Endothelial cell of umbilical vein (primary cell): ENCODE data around the gene KCNH2. TPM values are rescaled to one million over a fixed set of nuclear protein-coding genes. Genes with fewer than 3 reads are reported as not detected.

Source experiments
- BruUV-seq: library from RNA; stranded (reverse); fragments of 400-500 nt; replicated peaks from 2 replicates; lab custom pipeline; 2021; lab: Mats Ljungman, UMichigan
- CTCF ChIA-PET: fragments of 300-600, 350-600 bp; sonication (Branson Sonifier 250); formaldehyde crosslinking; loops from one replicate; lab custom pipeline; 2021; ENCODE audit warnings: antibody characterized with exemption, inconsistent platforms; lab: Charles Lee
- POLR2A ChIA-PET: fragments of 300-600, 350-600 bp; sonication (Branson Sonifier 250); formaldehyde crosslinking; loops from one replicate; lab custom pipeline; 2021; ENCODE audit warnings: antibody characterized with exemption, inconsistent platforms; lab: Charles Lee
- DNase-seq: peaks from one replicate; pipeline ENCODE4 v3.0.0-alpha.2; 2011; ENCODE audit warnings: low read depth, low spot score
- FAIRE-seq: peaks from 2 replicates; lab custom pipeline; 2011; peaks lifted over from hg19 to GRCh38; lab: Jason Lieb, UNC
- H2AFZ ChIP-seq: 2 replicates; pipeline ENCODE4 v1.6.0; 2012; ENCODE audit warnings: low read depth, low read length, control low read depth, inconsistent platforms
- H3K27ac ChIP-seq: 2 replicates; pipeline ENCODE4 v1.5.1; 2011; ENCODE audit warnings: low read depth, mild to moderate bottlenecking, control low read depth, low read length, moderate library complexity; ENCODE audit not compliant: insufficient read depth
- H3K27me3 ChIP-seq, 2 experiments: 2 replicates each; pipeline versions ENCODE4 v1.6.0 to v1.6.1; 2011; ENCODE audit warnings: low read length in 2 of 2, mixed read lengths in 1 of 2; ENCODE audit not compliant: control insufficient read depth in 2 of 2, insufficient read depth in 2 of 2
- H3K36me3 ChIP-seq, 2 experiments: 2 replicates in 1 of 2; 3 replicates in 1 of 2; pipeline ENCODE4 v1.5.1; 2011; ENCODE audit warnings: low read length in 2 of 2, mild to moderate bottlenecking in 1 of 2, moderate library complexity in 1 of 2; ENCODE audit not compliant: control insufficient read depth in 2 of 2, insufficient read depth in 2 of 2; ENCODE audit errors: extremely low read depth in 1 of 2
- H3K4me1 ChIP-seq: 3 replicates; pipeline ENCODE4 v1.5.1; 2011; ENCODE audit warnings: mild to moderate bottlenecking, low read length; ENCODE audit not compliant: control insufficient read depth, insufficient read depth; ENCODE audit errors: extremely low read depth
- H3K4me2 ChIP-seq: 2 replicates; pipeline ENCODE4 v1.6.1; 2011; ENCODE audit warnings: low read length, control low read depth, mixed read lengths; ENCODE audit not compliant: insufficient read depth
- H3K4me3 ChIP-seq, 3 experiments: fragments of 200-600 bp in 1 of 3; sonication (generic), shearing (Covaris generic) in 1 of 3; replicated peaks in 1 of 3; 2 replicates each; pipeline ENCODE4 v1.5.1; 2011 to 2016; ENCODE audit warnings: control low read depth in 3 of 3, low read length in 3 of 3, mild to moderate bottlenecking in 2 of 3, inconsistent platforms in 1 of 3, low read depth in 1 of 3, moderate library complexity in 1 of 3; ENCODE audit not compliant: insufficient read depth in 1 of 3
- H3K79me2 ChIP-seq: 2 replicates; pipeline ENCODE4 v1.6.0; 2012; ENCODE audit warnings: low read length, inconsistent platforms; ENCODE audit not compliant: control insufficient read depth, insufficient read depth
- H3K9ac ChIP-seq: replicated peaks from 2 replicates; pipeline ENCODE3; 2011; ENCODE audit warnings: low read length, control low read depth; ENCODE audit not compliant: insufficient read depth; ENCODE audit errors: extremely low read depth
- H3K9me1 ChIP-seq: replicated peaks from 3 replicates; pipeline ENCODE4 v1.6.0; 2011; ENCODE audit warnings: mild to moderate bottlenecking, low read length; ENCODE audit not compliant: control insufficient read depth, insufficient read depth; ENCODE audit errors: extremely low read depth
- H3K9me3 ChIP-seq: replicated peaks from 2 replicates; pipeline ENCODE4 v1.5.1; 2012; ENCODE audit warnings: low read length, inconsistent platforms; ENCODE audit not compliant: control insufficient read depth, insufficient read depth
- H4K20me1 ChIP-seq: replicated peaks from 2 replicates; pipeline ENCODE3; 2011; ENCODE audit warnings: mild to moderate bottlenecking, low read length; ENCODE audit not compliant: control insufficient read depth, insufficient read depth; ENCODE audit errors: extremely low read depth
- CTCF ChIP-seq, 2 donors: IDR thresholded peaks; 1 replicate in 1 of 2; 2 replicates in 1 of 2; pipeline ENCODE4 v1.5.1; 2011; ENCODE audit warnings: low read length in 2 of 2, mild to moderate bottlenecking in 2 of 2, moderate library complexity in 2 of 2, control low read depth in 1 of 2, inconsistent platforms in 1 of 2, low read depth in 1 of 2; ENCODE audit not compliant: insufficient read depth in 1 of 2; ENCODE audit errors: extremely low read depth in 1 of 2
- EZH2 ChIP-seq: IDR thresholded peaks from 2 replicates; pipeline ENCODE4 v1.6.1; 2012; ENCODE audit warnings: borderline replicate concordance, low read depth, mild to moderate bottlenecking, moderate library complexity, low read length, inconsistent platforms; ENCODE audit not compliant: severe bottlenecking
- JUN ChIP-seq: IDR thresholded peaks from 2 replicates; pipeline ENCODE4 v1.6.1; 2011; ENCODE audit warnings: borderline replicate concordance, low read depth; ENCODE audit not compliant: insufficient read length, insufficient read depth
- MAX ChIP-seq: IDR thresholded peaks from 2 replicates; pipeline ENCODE4 v1.6.1; 2011; ENCODE audit not compliant: insufficient read depth, insufficient read length
- POLR2A ChIP-seq: IDR thresholded peaks from 2 replicates; pipeline ENCODE4 v1.6.1; 2012; ENCODE audit warnings: low read depth, mild to moderate bottlenecking, control low read depth, low read length
- dilution Hi-C: fragments of 300-500 bp; cut with MboI; formaldehyde crosslinking; loops from one replicate; pipeline ENCODE4 v1.15.0; 2019; ENCODE audit warnings: low sequenced_read_pairs; ENCODE audit not compliant: extremely low pct_ligation_motif_present
- intact Hi-C: fragments of 100-400 bp; cut with micrococcal nuclease; formaldehyde crosslinking; loops from one replicate; pipeline ENCODE4 v1.10.0; 2022
- polyA plus RNA-seq, 4 experiments: library from polyadenylated mRNA; depleted of rRNA in 3 of 4; stranded (reverse) in 3 of 4; unstranded in 1 of 4; fragments of >200 nt; gene quantifications; 2 replicates each; pipeline versions ENCODE4 v1.2.1 to v1.2.3, GENCODE V29; 2011 to 2012; ENCODE audit warnings: missing spikeins in 1 of 4
- total RNA-seq: library from RNA; stranded (reverse); gene quantifications from 2 replicates; pipeline ENCODE4 v1.2.3, GENCODE V29; 2021

KCNH2 gene
- total and polyA plus RNA-seq, 2 donors (not counting 3 experiments of a cell fraction or from before 2014, with no cell fraction given), result 0.03 to 0.09 TPM

- Histone ChIP-seq H3K9me3 (no peaks in the 10 kb centered on the region), H3K27ac (no peak overlapping the region), H3K9me1 (no peaks in the 10 kb centered on the region), H3K4me1 (no peaks in the 10 kb centered on the region), H4K20me1 (no peaks in the 10 kb centered on the region), H3K27me3 (peaks cover 15 to 19% of the 10 kb centered on the region in 2 experiments), H3K79me2 (no peaks in the 10 kb centered on the region), H3K9ac (no peak overlapping the region), H3K36me3 (no peaks in the 10 kb centered on the region), H2AFZ (no peak overlapping the region), H3K4me2 (no peak overlapping the region), H3K4me3 (no peak overlapping the region)
- no peak for TF ChIP-seq POLR2A
- no peak for TF ChIP-seq MAX
- TF ChIP-seq CTCF (IDR thresholded peaks at IDR 0.05; ENCODE audit: extremely low read depth in 1 of 2, insufficient read depth in 1 of 2, low read depth in 1 of 2, low read length in 2 of 2), result no peak
- no peak for TF ChIP-seq EZH2
- no peak for TF ChIP-seq JUN
- no peak for FAIRE-seq
- no TSS peak for BruUV-seq
- CTCF ChIA-PET, result no interaction called here
- no peak for DNase-seq
- POLR2A ChIA-PET, result no interaction called here
- intact Hi-C loops, result no loop called here
- dilution Hi-C loops, result no loop called here
Observed at GRCh38 chr7:150927157-150927955, 50.8 kb downstream of the KCNH2 start.
